H1 (cell line): Measurements from ENCODE around the gene RREB1. TPM values are rescaled to one million over a fixed set of nuclear protein-coding genes. Genes with fewer than 3 reads are reported as not detected.

ENCODE experiments used
- CTCF ChIA-PET: fragments of 300-600 bp; sonication (Branson Sonifier 250); formaldehyde crosslinking; loops from one replicate; lab custom pipeline; 2021; ENCODE audit not compliant: partially characterized antibody; lab: Charles Lee
- POLR2A ChIA-PET: fragments of 300-600 bp; sonication (Branson Sonifier 250); formaldehyde crosslinking; loops from one replicate; lab custom pipeline; 2021; ENCODE audit warnings: inconsistent platforms; ENCODE audit not compliant: partially characterized antibody; lab: Charles Lee
- DNase-seq, 2 experiments: peaks; one replicate each; pipeline versions ENCODE4 v3.0.0 to v3.0.0-alpha.2; 2010 to 2022; ENCODE audit warnings: low spot score in 2 of 2, low read depth in 1 of 2, mixed read lengths in 1 of 2
- FAIRE-seq: peaks from 2 replicates; lab custom pipeline; 2011; peaks lifted over from hg19 to GRCh38; lab: Jason Lieb, UNC
- H2AFZ ChIP-seq: 2 replicates; pipeline ENCODE4 v1.8.1; 2012; ENCODE audit warnings: low read length, inconsistent platforms
- H2AK5ac ChIP-seq: 2 replicates; pipeline ENCODE4 v1.6.1; 2013; ENCODE audit warnings: low read depth, low read length
- H2BK120ac ChIP-seq: replicated peaks from 2 replicates; pipeline ENCODE3; 2013; ENCODE audit warnings: low read depth, low read length, inconsistent platforms
- H2BK12ac ChIP-seq: 2 replicates; pipeline ENCODE4 v1.6.1; 2013; ENCODE audit warnings: low read depth, low read length
- H2BK15ac ChIP-seq: 2 replicates; pipeline ENCODE4 v1.6.1; 2013; ENCODE audit warnings: low read length
- H2BK20ac ChIP-seq: 2 replicates; pipeline ENCODE4 v1.6.1; 2013; ENCODE audit warnings: low read length
- H2BK5ac ChIP-seq: 2 replicates; pipeline ENCODE4 v1.6.1; 2013; ENCODE audit warnings: low read depth, low read length
- H3K14ac ChIP-seq: 2 replicates; pipeline ENCODE4 v1.6.1; 2013; ENCODE audit warnings: inconsistent platforms; ENCODE audit not compliant: insufficient read length
- H3K18ac ChIP-seq: 2 replicates; pipeline ENCODE4 v1.6.1; 2013; ENCODE audit warnings: low read length; ENCODE audit errors: extremely low read depth
- H3K23ac ChIP-seq: 2 replicates; pipeline ENCODE4 v1.6.1; 2013; ENCODE audit warnings: inconsistent platforms; ENCODE audit not compliant: insufficient read length
- H3K23me2 ChIP-seq: 2 replicates; pipeline ENCODE4 v1.6.1; 2013; ENCODE audit warnings: low read depth, low read length
- H3K27ac ChIP-seq: 2 replicates; pipeline ENCODE4 v1.6.1; 2011; ENCODE audit warnings: low read depth, low read length, inconsistent platforms
- H3K27me3 ChIP-seq, 4 experiments: replicated peaks in 1 of 4; 1 replicate in 1 of 4; 2 replicates in 3 of 4; pipeline versions ENCODE4 v1.6.1 to v1.8.1; 2011 to 2013; ENCODE audit warnings: low read length in 3 of 4, mild to moderate bottlenecking in 3 of 4, inconsistent platforms in 2 of 4, mixed read lengths in 2 of 4, moderate library complexity in 1 of 4; ENCODE audit not compliant: control insufficient read depth in 3 of 4, insufficient read depth in 3 of 4; ENCODE audit errors: extremely low read depth in 1 of 4
- H3K36me3 ChIP-seq, 4 experiments: 2 replicates each; pipeline versions ENCODE4 v1.6.1 to v1.8.1; 2011 to 2013; ENCODE audit warnings: mild to moderate bottlenecking in 4 of 4, low read length in 3 of 4, moderate library complexity in 2 of 4, control low read depth in 1 of 4, inconsistent platforms in 1 of 4; ENCODE audit not compliant: insufficient read depth in 4 of 4, control insufficient read depth in 2 of 4
- H3K4ac ChIP-seq: replicated peaks from 2 replicates; pipeline ENCODE3; 2013; ENCODE audit warnings: low read length, low read depth, mixed read lengths, inconsistent platforms; ENCODE audit not compliant: insufficient read length
- H3K4me1 ChIP-seq, 4 experiments: replicated peaks in 1 of 4; 1 replicate in 1 of 4; 2 replicates in 3 of 4; pipeline versions ENCODE4 v1.6.1 to v1.8.1; 2011 to 2013; ENCODE audit warnings: low read length in 3 of 4, inconsistent platforms in 2 of 4, mixed read lengths in 1 of 4; ENCODE audit not compliant: insufficient read depth in 4 of 4, control insufficient read depth in 3 of 4
- H3K4me2 ChIP-seq, 2 experiments: 2 replicates each; pipeline versions ENCODE4 v1.6.1 to v1.8.1; 2011 to 2013; ENCODE audit warnings: low read depth in 2 of 2, low read length in 2 of 2, control low read depth in 1 of 2, inconsistent platforms in 1 of 2, mild to moderate bottlenecking in 1 of 2; ENCODE audit not compliant: insufficient read depth in 1 of 2
- H3K4me3 ChIP-seq, 4 experiments: fragments of 200-600, 300-600 bp in 1 of 4; sonication (generic), shearing (Covaris generic), sonication (Bioruptor Twin) in 1 of 4; 2 replicates each; pipeline versions ENCODE4 v1.5.1 to v1.8.1; 2011 to 2016; ENCODE audit warnings: low read length in 4 of 4, low read depth in 3 of 4, control low read depth in 2 of 4, inconsistent platforms in 2 of 4, mild to moderate bottlenecking in 2 of 4, mixed read lengths in 1 of 4, moderate library complexity in 1 of 4; ENCODE audit not compliant: insufficient read depth in 2 of 4; ENCODE audit errors: extremely low read depth in 1 of 4
- H3K56ac ChIP-seq: replicated peaks from 2 replicates; pipeline ENCODE3; 2013; ENCODE audit warnings: low read depth, mild to moderate bottlenecking, mixed read lengths, low read length, inconsistent platforms; ENCODE audit not compliant: insufficient read length
- H3K79me1 ChIP-seq: 2 replicates; pipeline ENCODE4 v1.6.1; 2013; ENCODE audit warnings: low read depth, low read length, control low read depth
- H3K79me2 ChIP-seq, 2 experiments: 2 replicates each; pipeline versions ENCODE4 v1.6.1 to v1.8.1; 2012 to 2013; ENCODE audit warnings: low read length in 2 of 2, mild to moderate bottlenecking in 2 of 2, inconsistent platforms in 1 of 2; ENCODE audit not compliant: insufficient read depth in 2 of 2, control insufficient read depth in 1 of 2
- H3K9ac ChIP-seq, 4 experiments: replicated peaks in 1 of 4; 1 replicate in 1 of 4; 2 replicates in 3 of 4; pipeline versions ENCODE4 v1.6.1 to v1.8.1; 2011 to 2013; ENCODE audit warnings: low read depth in 3 of 4, low read length in 3 of 4, control low read depth in 2 of 4, mild to moderate bottlenecking in 2 of 4, moderate library complexity in 2 of 4, inconsistent platforms in 1 of 4; ENCODE audit errors: extremely low read depth in 1 of 4
- H3K9me3 ChIP-seq, 2 experiments: 2 replicates each; pipeline versions ENCODE4 v1.6.1 to v1.8.1; 2012 to 2013; ENCODE audit warnings: mild to moderate bottlenecking in 2 of 2, moderate library complexity in 2 of 2, control low read depth in 1 of 2, inconsistent platforms in 1 of 2, low read depth in 1 of 2, low read length in 1 of 2, mixed read lengths in 1 of 2; ENCODE audit not compliant: insufficient read depth in 2 of 2
- H4K20me1 ChIP-seq, 2 experiments: replicated peaks in 1 of 2; 2 replicates each; pipeline versions ENCODE3 to v1.8.1; 2011 to 2013; ENCODE audit warnings: inconsistent platforms in 2 of 2, low read length in 2 of 2, mild to moderate bottlenecking in 1 of 2; ENCODE audit not compliant: insufficient read depth in 2 of 2, control insufficient read depth in 1 of 2
- H4K5ac ChIP-seq: 2 replicates; pipeline ENCODE4 v1.6.1; 2013; ENCODE audit warnings: low read length, low read depth, mixed read lengths, inconsistent platforms; ENCODE audit not compliant: insufficient read length
- H4K8ac ChIP-seq: 2 replicates; pipeline ENCODE4 v1.8.0; 2013; ENCODE audit warnings: mild to moderate bottlenecking, moderate library complexity, low read length, inconsistent platforms; ENCODE audit not compliant: insufficient read depth; ENCODE audit errors: extremely low read depth
- H4K91ac ChIP-seq: replicated peaks from 2 replicates; pipeline ENCODE3; 2013; ENCODE audit warnings: low read length, mixed read lengths, inconsistent platforms; ENCODE audit not compliant: insufficient read length
- GABPA ChIP-seq: IDR thresholded peaks from 2 replicates; pipeline ENCODE4 v1.6.1; 2011; ENCODE audit warnings: mild to moderate bottlenecking, low read length, moderate library complexity, borderline replicate concordance; ENCODE audit not compliant: insufficient read depth
- HDAC6 ChIP-seq: IDR thresholded peaks from one replicate; pipeline ENCODE4 v1.7.1; 2012; ENCODE audit warnings: low read depth, mild to moderate bottlenecking, inconsistent platforms, low read length, moderate library complexity
- NANOG ChIP-seq: IDR thresholded peaks from 2 replicates; pipeline ENCODE4 v1.6.1; 2011; ENCODE audit warnings: low read length, low read depth, mild to moderate bottlenecking, inconsistent platforms; ENCODE audit not compliant: insufficient read depth, poor library complexity, severe bottlenecking
- RNF2 ChIP-seq: fragments of 200-900, 300-1000 bp; sonication (generic); IDR thresholded peaks from 2 replicates; pipeline ENCODE4 v1.7.1; 2016; ENCODE audit warnings: borderline replicate concordance, low read depth, mild to moderate bottlenecking, antibody characterized with exemption, low read length; ENCODE audit not compliant: poor library complexity, severe bottlenecking; ENCODE audit errors: missing control alignments
- SIRT6 ChIP-seq: IDR thresholded peaks from one replicate; pipeline ENCODE4 v1.7.1; 2012; ENCODE audit warnings: low read length, inconsistent platforms
- TBP ChIP-seq: IDR thresholded peaks from 2 replicates; pipeline ENCODE4 v1.6.1; 2011; ENCODE audit warnings: low read depth, low read length, improper control_type of control experiment
- USF2 ChIP-seq: IDR thresholded peaks from 2 replicates; pipeline ENCODE4 v1.6.1; 2011; ENCODE audit warnings: low read length, improper control_type of control experiment
- WGBS, 2 experiments: shearing (Covaris generic) in 1 of 2; methylation state at CpG; one replicate each; pipeline versions ENCODE4 v1.1.6 to v1.1.7; 2013 to 2015; ENCODE audit warnings: low lambda C conversion rate in 2 of 2, mixed read lengths in 2 of 2, inconsistent platforms in 1 of 2, low coverage in 1 of 2, missing lambda C conversion rate in 1 of 2; ENCODE audit not compliant: insufficient replicate concordance in 2 of 2, insufficient coverage in 1 of 2, insufficient read length in 1 of 2; ENCODE audit errors: extremely low coverage in 1 of 2, missing lambda C conversion rate in 1 of 2; 5-methylcytosine and 5-hydroxymethylcytosine counted together
- polyA plus RNA-seq, 7 experiments: library from polyadenylated mRNA; depleted of rRNA in 3 of 7; stranded (reverse) in 5 of 7; unstranded in 2 of 7; fragments of >200 nt in 5 of 7; fragments of 200-250 nt in 2 of 7; gene quantifications; 1 replicate in 5 of 7; 2 replicates in 1 of 7; 4 replicates in 1 of 7; pipeline versions ENCODE4 v1.2.1 to v1.2.3, GENCODE V29; 2011 to 2013; ENCODE audit warnings: missing spikeins in 2 of 7, mixed read lengths in 2 of 7
- total RNA-seq: library from RNA; stranded (reverse); fragmentation: NEBNext Ultra II Directional; extraction: Animal tissue kit (Norgen Biotek cat#: 25700); gene quantifications from 2 replicates; pipeline ENCODE4 v1.2.1, GENCODE V29; 2021

RREB1 gene
- total and polyA plus RNA-seq, 2 of the 8 experiments (the other 6 are each of a cell fraction or from before 2014, with no cell fraction given): 3.9 to 34.7 TPM

- Histone ChIP-seq H3K9me3 (no peaks in the 10 kb centered on the region), H2AK5ac (no peak overlapping the region), H3K27me3 (no peaks in the 10 kb centered on the region), H3K4ac (no peak overlapping the region), H2BK12ac (no peak overlapping the region), H2BK15ac (no peak overlapping the region), H3K9ac (no peak overlapping the region), H4K5ac (no peak overlapping the region), H3K4me1 (peaks cover 5 to 10% (median 7%) of the 10 kb centered on the region in 4 experiments; a peak in 6 of 7 replicates), H3K36me3 (peaks cover 3 to 34% (median 21%) of the 10 kb centered on the region in 4 experiments; a peak in 6 of 8 replicates), H2BK20ac (no peak overlapping the region), H3K79me2 (no peaks in the 10 kb centered on the region), H3K18ac (no peak overlapping the region), H3K56ac (no peak overlapping the region), H3K79me1 (no peaks in the 10 kb centered on the region), H2BK5ac (no peak overlapping the region), H3K14ac (no peak overlapping the region), H4K91ac (no peak overlapping the region), H4K8ac (no peak overlapping the region), H4K20me1 (peaks cover 0 to 2% of the 10 kb centered on the region in 2 experiments), H3K23ac (no peak overlapping the region), H3K4me3 (no peak overlapping the region), H3K4me2 (no peak overlapping the region), H3K23me2 (no peaks in the 10 kb centered on the region), H3K27ac (no peak overlapping the region), H2AFZ (no peak overlapping the region), H2BK120ac (no peak overlapping the region)
- CTCF ChIA-PET: interaction anchor here (0.5 to 3.7 kb wide), 3 partner anchors 9 to 533 kb away, joined by 3 to 20 read pairs (median 4); no protein-coding TSS in a partner anchor
- POLR2A ChIA-PET: interaction anchor here (1.1 to 1.3 kb wide), 2 partner anchors 9 to 11 kb away, joined by 3 read pairs; no protein-coding TSS in a partner anchor
- no peak for DNase-seq
- FAIRE-seq: no peak
- no peak for TF ChIP-seq TBP
- no peak for TF ChIP-seq NANOG
- TF ChIP-seq USF2: no peak
- no peak for TF ChIP-seq SIRT6
- TF ChIP-seq RNF2: no peak
- no peak for TF ChIP-seq HDAC6
- no peak for TF ChIP-seq GABPA
- WGBS, 2 experiments: 92% methylated on average over 20 of the region's 21 CpGs; no CpG with 5 or more reads in 1 of the 2 experiments
These were observed 121.1 kb downstream of the RREB1 start for GRCh38 chr6:7228662-7229375.
